Hematopoietic multipotent progenitor cell treated with erythropoietin and hydrocortisone succinate and interleukin-3 and kit ligand, for 8 days (in vitro differentiated cells): ENCODE data around the gene TET3.

Experiments
- DNase-seq: peaks from one replicate; pipeline ENCODE4 v3.0.0-alpha.2; 2015

The TET3 gene

DNA sequence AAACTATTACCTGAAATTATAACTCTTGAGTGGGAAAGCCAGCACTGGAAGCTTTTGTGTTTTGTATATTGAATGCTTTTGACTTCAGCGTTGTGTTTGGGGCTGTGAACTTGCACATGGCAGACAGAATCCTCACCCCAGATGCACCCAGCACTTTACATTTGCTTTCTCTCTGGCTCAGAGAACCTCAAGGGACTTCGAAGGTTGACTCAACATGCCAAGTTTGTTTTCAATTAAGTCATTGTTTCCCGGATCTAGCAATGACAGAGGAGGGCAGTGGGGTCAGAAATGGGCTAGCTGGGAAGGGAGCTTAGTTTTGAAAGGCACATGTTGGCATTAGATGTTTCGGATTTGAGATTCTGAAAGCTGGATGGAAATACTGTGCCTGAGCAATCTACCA, 22.4 kb downstream of the TET3 start:
- DNase-seq = no peak

DNA sequence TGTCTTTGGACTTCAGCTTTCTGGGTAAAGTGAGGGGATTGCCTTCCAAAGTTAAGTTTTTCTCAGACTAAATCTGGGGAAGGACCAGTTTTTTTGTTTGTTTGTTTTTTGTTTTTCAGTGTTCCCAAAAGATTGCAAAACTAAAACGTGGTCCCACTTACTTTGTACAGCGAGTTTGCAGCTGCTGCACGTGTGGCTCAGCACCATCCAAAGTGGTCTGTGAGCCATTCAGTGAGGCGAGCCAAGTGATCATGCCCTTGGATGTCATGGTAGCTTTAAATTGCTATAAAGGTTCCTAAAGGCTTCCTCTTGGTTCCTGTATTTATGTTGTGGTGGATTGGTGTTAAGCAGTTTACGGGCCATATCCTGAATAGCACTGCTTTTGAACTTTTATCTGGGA, 23.0 kb downstream of the TET3 start:
- no peak for DNase-seq

GRCh38 chr2:74008761-74009395, 24.2 kb downstream of the TET3 start:
- DNase-seq = no peak

- no peak for DNase-seq
Observed at GRCh38 chr2:74009577-74009976, 24.9 kb downstream of the TET3 start.

DNA sequence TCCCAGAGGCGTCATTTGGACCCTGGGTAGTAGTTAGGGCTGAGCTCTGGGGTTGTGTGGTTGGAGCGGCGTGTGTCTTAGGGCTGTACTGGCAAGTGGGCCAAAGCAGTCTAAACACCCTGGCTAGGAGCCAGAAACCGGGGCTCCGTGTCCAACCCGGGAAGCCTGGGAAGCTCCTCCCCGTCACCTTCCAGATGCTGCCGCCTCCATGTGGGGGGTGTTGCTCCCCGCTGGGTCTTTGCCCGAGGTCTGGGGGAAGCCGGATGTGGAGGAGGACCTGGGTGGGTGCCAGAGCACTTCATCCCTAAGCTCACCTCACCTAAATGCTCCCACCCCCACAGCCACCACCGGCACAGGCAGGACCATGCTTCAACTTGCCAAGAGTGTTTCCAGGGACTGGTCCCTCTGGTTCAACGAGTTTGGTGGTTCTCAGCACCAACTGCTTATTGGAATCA, 25.4 kb downstream of the TET3 start:
- no peak for DNase-seq

DNA sequence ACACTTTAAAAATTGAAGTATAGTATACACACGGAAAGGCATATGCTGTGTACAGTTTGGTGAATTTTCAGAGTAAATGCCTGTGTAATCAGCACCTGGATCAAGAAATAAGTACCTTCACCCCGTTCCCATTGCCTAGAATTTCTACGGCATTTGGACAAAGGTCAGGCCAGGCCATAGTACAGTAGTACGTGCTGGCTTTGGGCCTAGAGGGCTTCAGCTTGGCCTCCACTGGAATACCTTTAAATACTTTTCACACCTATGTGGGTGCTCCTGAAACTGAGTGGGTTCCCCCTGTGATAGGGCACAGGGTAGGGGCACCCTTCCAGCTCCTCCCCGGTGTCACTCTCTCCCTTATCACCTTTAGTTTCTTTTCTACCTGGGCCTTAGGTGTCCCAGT, 26.5 kb downstream of the TET3 start:
- DNase-seq = no peak

- DNase-seq = no peak
Observed at GRCh38 chr2:74014813-74015212, 30.1 kb downstream of the TET3 start.

DNA sequence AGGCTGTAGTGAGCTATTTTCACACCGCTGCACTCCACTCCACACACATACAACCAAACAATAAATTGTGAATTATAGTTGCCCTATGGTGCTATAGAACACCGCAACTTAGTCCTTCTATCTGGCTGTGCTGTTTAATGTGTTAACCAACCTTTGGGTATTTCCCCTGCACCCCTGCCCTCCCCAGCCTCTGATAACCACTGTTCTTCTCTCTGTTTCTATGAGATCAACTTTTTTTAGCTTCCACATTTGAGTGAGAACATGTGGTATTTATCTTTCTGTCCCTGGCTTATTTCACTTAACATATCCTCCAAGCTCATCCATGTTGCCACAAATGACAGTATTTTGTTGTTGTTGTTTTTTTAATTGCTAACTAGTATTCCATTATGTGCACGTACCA, 32.5 kb downstream of the TET3 start:
- no peak for DNase-seq

- no peak for DNase-seq
Observed at GRCh38 chr2:74019516-74019915, 34.8 kb downstream of the TET3 start.

- DNase-seq = no peak
Observed at GRCh38 chr2:74020702-74021406, 36.1 kb downstream of the TET3 start.

DNA sequence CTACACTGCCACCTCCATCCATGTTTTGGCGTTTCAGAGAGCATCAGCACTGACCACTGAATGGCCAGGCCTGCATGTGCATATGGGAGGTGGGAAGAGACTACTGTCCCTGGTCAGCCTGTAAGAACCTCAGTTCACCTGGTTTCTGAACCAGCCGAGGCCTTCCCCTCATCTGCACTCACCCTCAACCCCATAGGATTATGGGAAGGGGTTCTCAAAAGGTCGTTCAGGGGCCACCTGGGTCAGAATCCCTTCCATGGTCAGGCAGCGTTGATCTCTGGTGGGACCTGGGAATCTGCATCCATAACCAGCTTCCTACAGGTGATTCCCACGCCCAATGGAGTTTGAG, 36.7 kb downstream of the TET3 start:
- no peak for DNase-seq

DNA sequence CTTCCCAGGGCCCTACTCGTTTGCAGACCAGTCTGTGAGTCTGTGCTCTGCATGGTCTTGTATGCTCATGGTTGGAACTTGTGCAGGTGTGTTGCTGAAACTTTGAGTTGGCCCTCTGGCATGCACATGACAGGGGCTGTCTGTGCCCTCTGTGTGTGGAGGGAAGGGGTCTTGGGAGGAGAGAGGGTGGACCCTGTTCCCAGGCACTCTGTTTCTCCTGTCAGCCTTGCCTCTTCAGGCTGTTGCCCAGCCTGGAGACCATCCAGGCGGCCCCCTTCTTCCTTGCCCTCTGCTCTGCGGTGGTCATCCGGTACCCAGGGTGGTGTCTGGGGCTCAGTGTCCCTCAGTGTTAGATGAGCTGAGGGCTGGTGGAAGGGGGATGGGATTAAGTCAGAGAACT, 39.5 kb downstream of the TET3 start:
- DNase-seq = no peak

- peak; percentile 82 for DNase-seq
Observed at GRCh38 chr2:74025971-74026612, 41.4 kb downstream of the TET3 start.

DNA sequence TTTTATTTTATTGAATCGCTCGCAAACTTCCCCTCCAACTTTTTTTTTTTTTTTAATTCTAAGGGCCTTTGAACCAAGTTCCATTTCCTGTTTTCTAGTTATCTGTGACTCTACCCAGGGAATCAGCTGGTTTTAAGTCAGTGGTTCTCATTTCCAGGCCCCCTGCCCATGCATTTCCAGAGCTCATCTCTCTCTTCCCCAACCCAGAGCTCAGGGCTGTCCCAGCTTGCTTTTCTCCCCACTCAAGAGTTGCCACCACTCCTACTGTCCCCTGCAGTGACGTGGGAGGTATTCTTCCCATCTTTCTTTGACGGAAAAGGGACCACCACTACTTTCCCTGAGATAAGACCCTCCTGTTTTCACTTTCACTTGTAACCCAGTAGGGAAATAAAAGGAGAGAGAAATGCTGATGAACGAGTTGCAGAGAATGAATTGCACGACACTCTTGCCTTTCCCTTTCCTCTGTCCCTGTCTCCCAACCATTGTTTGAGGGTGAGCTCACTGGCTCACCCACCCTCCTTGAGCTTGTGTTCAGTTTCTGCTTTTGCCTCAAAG, 42.1 kb downstream of the TET3 start:
- DNase-seq = no peak

DNA sequence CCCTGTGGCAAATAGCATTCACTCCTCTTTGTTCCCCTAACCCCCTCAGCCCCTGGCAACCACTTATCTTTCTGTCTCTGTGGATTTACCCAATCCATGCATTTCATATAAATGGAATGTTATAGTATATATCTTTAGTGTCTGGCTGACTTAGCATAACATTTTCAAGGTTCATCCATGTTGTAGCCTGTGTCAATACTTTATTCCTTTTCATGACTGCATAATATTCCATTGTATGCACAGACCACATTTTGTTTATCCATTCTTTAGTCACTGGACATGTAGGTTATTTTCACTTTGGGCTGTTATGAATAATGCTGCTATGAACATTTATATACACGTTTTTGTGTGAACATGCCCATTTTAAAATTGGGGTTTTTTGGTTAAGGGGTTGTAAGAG, 42.8 kb downstream of the TET3 start:
- no peak for DNase-seq

GRCh38 chr2:74028290-74028689, 43.6 kb downstream of the TET3 start:
- DNase-seq = no peak

GRCh38 chr2:74028741-74029140, 44.0 kb downstream of the TET3 start:
- DNase-seq = peak; percentile 66

GRCh38 chr2:74029714-74030397, 45.1 kb downstream of the TET3 start:
- DNase-seq = peak; percentile 68

- peak; percentile 79 for DNase-seq
Observed at GRCh38 chr2:74031221-74031620, 46.5 kb downstream of the TET3 start.

DNA sequence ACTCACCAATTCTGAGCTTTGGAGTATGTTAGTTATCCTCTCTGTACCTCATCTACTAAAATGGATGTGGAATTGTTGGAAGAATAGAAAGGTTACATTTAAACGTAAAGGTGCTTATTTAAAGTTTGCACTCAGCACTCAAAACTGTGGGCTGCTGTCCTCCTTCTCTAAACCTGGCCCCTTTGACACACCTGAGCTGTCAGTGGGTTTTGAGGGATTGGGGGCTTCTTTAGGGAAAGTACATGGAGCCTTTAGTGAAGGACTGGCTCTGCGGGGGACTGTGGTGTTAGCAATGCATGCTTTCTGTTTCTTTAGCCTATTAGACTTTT, 47.2 kb downstream of the TET3 start:
- no peak for DNase-seq

DNA sequence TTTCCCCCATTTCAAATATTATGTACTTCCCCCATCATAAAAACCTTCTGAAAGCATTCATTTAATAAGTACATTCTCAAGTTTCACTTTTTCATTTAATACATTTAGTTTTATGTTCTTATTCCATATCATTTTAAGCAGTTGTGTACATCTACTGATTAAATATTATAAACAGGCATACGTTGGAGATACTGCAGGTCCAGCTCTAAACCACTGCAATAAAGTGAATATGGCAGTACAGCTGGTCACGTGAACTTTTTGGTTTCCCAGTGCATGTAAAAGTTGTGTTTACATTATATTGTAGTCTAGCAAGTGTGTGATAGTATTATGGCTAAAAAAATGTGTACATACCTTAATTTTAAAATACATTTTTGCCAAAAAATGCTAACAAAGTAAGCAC, 48.7 kb downstream of the TET3 start:
- DNase-seq = no peak
